K562 (cell line): ENCODE measurements around the gene PEF1. TPM values are rescaled to one million over a fixed set of nuclear protein-coding genes. Genes with fewer than 3 reads are reported as not detected.

ENCODE experiments used
- ATAC-seq: fragments of 200-7000 bp; cut with Tn5 transposase; 3 replicates; pipeline ENCODE4 v1.9.1; 2020; ENCODE audit warnings: moderate library complexity
- BruUV-seq: library from RNA; stranded (reverse); fragments of 400-500 nt; replicated peaks from 2 replicates; lab custom pipeline; 2021; lab: Mats Ljungman, UMichigan
- CTCF ChIA-PET: fragments of 300-600 bp; formaldehyde crosslinking; extraction: SDS; loops from one replicate; lab custom pipeline; 2021; ENCODE audit warnings: low intra/inter-chr PET ratio; lab: Yijun Ruan, JAX
- POLR2A ChIA-PET: fragments of 300-600, 350-650 bp; sonication (Branson Sonifier 250); formaldehyde crosslinking; extraction: SDS; loops from one replicate; lab custom pipeline; 2021; ENCODE audit warnings: antibody characterized with exemption, inconsistent platforms; lab: Yijun Ruan, JAX
- DNase-seq, 4 experiments: peaks; one replicate each; pipeline versions ENCODE4 v3.0.0 to v3.0.0-alpha.2; 2011 to 2018; ENCODE audit warnings: low spot score in 3 of 4, mixed read lengths in 3 of 4; ENCODE audit errors: extremely low read depth in 1 of 4
- FAIRE-seq: peaks from 2 replicates; lab custom pipeline; 2011; peaks lifted over from hg19 to GRCh38; lab: Jason Lieb, UNC
- H2AFZ ChIP-seq: 2 replicates; pipeline ENCODE4 v1.6.0; 2011; ENCODE audit warnings: low read depth, low read length, control low read depth, inconsistent platforms
- H3K27ac ChIP-seq: fragments of 200-600 bp; 3 replicates; pipeline ENCODE4 v1.8.0; 2011; ENCODE audit warnings: low read depth, mild to moderate bottlenecking, control low read depth, inconsistent platforms, low read length, moderate library complexity, mixed read lengths; ENCODE audit errors: extremely low read depth
- H3K27me3 ChIP-seq, 2 experiments: fragments of 300-600 bp in 1 of 2; 2 replicates in 1 of 2; 3 replicates in 1 of 2; pipeline versions ENCODE4 v1.6.0 to v1.8.0; 2011; ENCODE audit warnings: inconsistent platforms in 2 of 2, low read length in 2 of 2, mild to moderate bottlenecking in 1 of 2, mixed read lengths in 1 of 2, moderate library complexity in 1 of 2; ENCODE audit not compliant: control insufficient read depth in 2 of 2, insufficient read depth in 2 of 2
- H3K36me3 ChIP-seq: fragments of 300-600 bp; 3 replicates; pipeline ENCODE4 v1.8.0; 2011; ENCODE audit warnings: mild to moderate bottlenecking, low read length, inconsistent platforms; ENCODE audit not compliant: control insufficient read depth, insufficient read depth
- H3K4me1 ChIP-seq, 2 experiments: fragments of 200-600 bp in 1 of 2; replicated peaks in 1 of 2; 2 replicates in 1 of 2; 3 replicates in 1 of 2; pipeline versions ENCODE4 v1.5.1 to v1.8.0; 2011; ENCODE audit warnings: inconsistent platforms in 2 of 2, low read length in 2 of 2, mild to moderate bottlenecking in 1 of 2, mixed read lengths in 1 of 2, moderate library complexity in 1 of 2; ENCODE audit not compliant: control insufficient read depth in 2 of 2, insufficient read depth in 2 of 2
- H3K4me2 ChIP-seq: 2 replicates; pipeline ENCODE4 v1.6.1; 2011; ENCODE audit warnings: low read length, control low read depth, inconsistent platforms, mixed read lengths; ENCODE audit not compliant: insufficient read depth
- H3K4me3 ChIP-seq: fragments of 200-600 bp; sonication (generic), shearing (Covaris generic); 2 replicates; pipeline ENCODE4 v1.5.1; 2016; ENCODE audit warnings: control low read depth, inconsistent platforms
- H3K79me2 ChIP-seq: fragments of 200-600 bp; 3 replicates; pipeline ENCODE4 v1.8.0; 2011; ENCODE audit warnings: low read length, inconsistent platforms; ENCODE audit not compliant: control insufficient read depth, insufficient read depth
- H3K9ac ChIP-seq, 2 experiments: 2 replicates each; pipeline versions ENCODE4 v1.6.0 to v1.6.1; 2011; ENCODE audit warnings: low read depth in 2 of 2, low read length in 2 of 2, control low read depth in 1 of 2, inconsistent platforms in 1 of 2, mild to moderate bottlenecking in 1 of 2, mixed read lengths in 1 of 2; ENCODE audit not compliant: insufficient read depth in 1 of 2
- H3K9me1 ChIP-seq: one replicate; pipeline ENCODE4 v1.6.0; 2011; ENCODE audit warnings: inconsistent platforms, mild to moderate bottlenecking, low read length, moderate library complexity; ENCODE audit not compliant: control insufficient read depth, insufficient read depth
- H3K9me3 ChIP-seq: replicated peaks from 2 replicates; pipeline ENCODE4 v1.5.1; 2011; ENCODE audit warnings: low read depth, low read length, inconsistent platforms; ENCODE audit not compliant: control insufficient read depth, insufficient read depth
- H4K20me1 ChIP-seq: replicated peaks from 2 replicates; pipeline ENCODE4 v1.6.1; 2011; ENCODE audit warnings: low read length, inconsistent platforms, mixed read lengths; ENCODE audit not compliant: control insufficient read depth, insufficient read depth
- CBFA2T2 ChIP-seq: fragments of 450-650 bp; conservative IDR thresholded peaks from 2 replicates; pipeline ENCODE4 v1.6.1; 2017; ENCODE audit warnings: mild to moderate bottlenecking
- HDAC8 ChIP-seq: fragments of 450-650 bp; IDR thresholded peaks from 2 replicates; pipeline ENCODE4 v1.6.1; 2016; ENCODE audit warnings: mild to moderate bottlenecking, missing genetic modification characterization, moderate library complexity, missing compliant biosample characterization
- HEY1 ChIP-seq: fragments of 250-450 bp; sonication (Bioruptor Pico); IDR thresholded peaks from 2 replicates; pipeline ENCODE4 v1.5.0; 2020; ENCODE audit warnings: mild to moderate bottlenecking, moderate library complexity, borderline replicate concordance
- MAX ChIP-seq: sonication (generic); formaldehyde crosslinking; IDR thresholded peaks from 2 replicates; pipeline ENCODE4 v1.9.0; 2022; ENCODE audit warnings: mild to moderate bottlenecking, missing genetic modification reagents
- MXD1 ChIP-seq: fragments of 250-450 bp; sonication (Bioruptor Pico); IDR thresholded peaks from 2 replicates; pipeline ENCODE4 v1.8.0; 2021; ENCODE audit warnings: borderline replicate concordance, mild to moderate bottlenecking, moderate library complexity; ENCODE audit not compliant: poor library complexity, severe bottlenecking
- RBM25 ChIP-seq: fragments of 200-400 bp; formaldehyde crosslinking; IDR thresholded peaks from 2 replicates; pipeline ENCODE4 v1.6.1; 2018; ENCODE audit warnings: low read length, low read depth, moderate library complexity; ENCODE audit not compliant: severe bottlenecking
- SETDB1 ChIP-seq: IDR thresholded peaks from one replicate; pipeline ENCODE4 v1.6.1; 2012; ENCODE audit warnings: low read length, control low read depth, inconsistent platforms
- SIRT6 ChIP-seq: IDR thresholded peaks from one replicate; pipeline ENCODE4 v1.6.1; 2012; ENCODE audit warnings: low read depth, mild to moderate bottlenecking, control low read depth, inconsistent platforms, low read length, moderate library complexity
- TFAM ChIP-seq: fragments of 250-450 bp; sonication (Bioruptor Pico); conservative IDR thresholded peaks from 2 replicates; pipeline ENCODE4 v1.5.0; 2021; ENCODE audit warnings: mild to moderate bottlenecking, moderate library complexity
- ZBTB2 ChIP-seq: fragments of 450-650 bp; IDR thresholded peaks from 2 replicates; pipeline ENCODE4 v1.6.1; 2016; ENCODE audit warnings: antibody characterized with exemption
- ZKSCAN3 ChIP-seq: fragments of 250-450 bp; sonication (Bioruptor Pico); IDR thresholded peaks from 2 replicates; pipeline ENCODE4 v1.4.0; 2020
- ZNF584 ChIP-seq: fragments of 200-800 bp; sonication (Bioruptor generic); IDR thresholded peaks from 2 replicates; pipeline ENCODE4 v1.6.1; 2016; ENCODE audit warnings: low read depth, mild to moderate bottlenecking, missing genetic modification characterization, missing compliant biosample characterization
- ZSCAN32 ChIP-seq: fragments of 450-650 bp; formaldehyde crosslinking; IDR thresholded peaks from 2 replicates; pipeline ENCODE4 v1.4.0; 2020; ENCODE audit warnings: mild to moderate bottlenecking, moderate library complexity
- WGBS: fragments of 100-300 bp; shearing (Covaris generic); methylation state at CpG from one replicate; pipeline ENCODE4 v1.1.6; 2016; ENCODE audit warnings: low coverage, mixed read lengths; ENCODE audit not compliant: insufficient coverage; ENCODE audit errors: missing lambda C conversion rate; 5-methylcytosine and 5-hydroxymethylcytosine counted together
- in situ Hi-C: fragments of 300-500 bp; cut with MboI; formaldehyde crosslinking; loops from 4 replicates; pipeline ENCODE4 v1.15.0; 2018; ENCODE audit warnings: inconsistent platforms, mixed read lengths
- intact Hi-C: fragments of 100-400 bp; cut with micrococcal nuclease; formaldehyde crosslinking; loops from 2 replicates; pipeline ENCODE4 v1.14.2; 2022
- polyA plus RNA-seq, 8 experiments: library from polyadenylated mRNA; depleted of rRNA in 4 of 8; stranded (reverse) in 5 of 8; unstranded in 3 of 8; fragments of >200 nt; fragmentation: Nextera tagmentation in 2 of 8; fragmentation: Illumina TruSeq in 1 of 8; extraction: Ambion mirVana in 2 of 8; extraction: Trizol in 1 of 8; gene quantifications; 2 replicates each; pipeline versions ENCODE4 v1.2.1 to v1.2.3, GENCODE V29; 2011 to 2014; ENCODE audit warnings: inconsistent platforms in 1 of 8, missing spikeins in 1 of 8
- total RNA-seq, 7 experiments: library from RNA; depleted of rRNA in 6 of 7; stranded (reverse); fragments of >200 nt in 6 of 7; fragmentation: Illumina TruSeq in 2 of 7; extraction: Trizol in 2 of 7; gene quantifications; 2 replicates each; pipeline versions ENCODE4 v1.2.1 to v1.2.3, GENCODE V29; 2011 to 2021; ENCODE audit warnings: low replicate concordance in 1 of 7
- TF ChIP-seq, protein P1 (sequence below): sonication (generic); formaldehyde crosslinking; IDR thresholded peaks from 2 replicates; pipeline ENCODE4 v1.8.1; 2023; ENCODE audit warnings: mild to moderate bottlenecking, missing genetic modification reagents
- TF ChIP-seq, protein P2 (sequence below): sonication (generic); formaldehyde crosslinking; IDR thresholded peaks from 2 replicates; pipeline ENCODE4 v1.8.1; 2023; ENCODE audit warnings: mild to moderate bottlenecking, missing genetic modification reagents

PEF1 gene
- total and polyA plus RNA-seq, 9 of the 15 experiments (the other 6 are each of a cell fraction or from before 2014, with no cell fraction given) = 26.3 to 95.5 (median 61.9) TPM

DNA sequence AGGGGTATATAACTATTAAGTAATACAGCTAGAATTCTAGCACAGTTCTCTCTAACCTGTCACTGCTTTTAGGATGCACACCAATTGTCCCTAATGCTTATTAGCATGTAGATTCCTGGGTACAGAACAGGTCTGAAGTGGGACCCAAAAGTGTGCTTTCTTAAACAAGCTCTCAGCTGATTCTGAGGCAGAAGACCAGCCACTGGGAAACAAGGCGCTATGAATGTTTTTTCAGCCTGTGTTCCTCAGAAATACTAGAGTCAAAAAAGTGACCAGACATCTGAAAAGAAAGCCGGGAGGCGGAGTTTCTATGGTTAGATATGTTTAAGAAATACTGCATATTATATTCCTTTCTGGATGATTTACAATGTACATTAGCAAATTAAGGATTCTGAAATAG lies 1.8 kb downstream of the PEF1 start:
- no peaks in the 10 kb centered on the region; the same call in 2 of the 3 replicates for H3K36me3 ChIP-seq
- H3K9me3 ChIP-seq = no peaks in the 10 kb centered on the region
- H3K4me2 ChIP-seq = no peak overlapping the region
- ChIA-PET CTCF (no interaction called here), POLR2A (interaction anchor here (0.7 to 2.5 kb wide), 7 partner anchors 8 to 146 kb away, joined by 3 to 9 read pairs (median 3); no protein-coding TSS in a partner anchor)
- H3K4me3 ChIP-seq = no peak overlapping the region
- H3K79me2 ChIP-seq = peaks cover 50% of the 10 kb centered on the region
- no peak overlapping the region for H3K9ac ChIP-seq
- no peaks in the 10 kb centered on the region for H3K9me1 ChIP-seq
- WGBS = 96% methylated on average over 3 of the region's 3 CpGs
- intact Hi-C loops (loop anchor here (10.0 kb wide), 1 partner anchor 312 kb away; no protein-coding TSS in a partner anchor), in situ Hi-C loops (no loop called here)
- no peaks in the 10 kb centered on the region for H3K27me3 ChIP-seq
- H2AFZ ChIP-seq = no peak overlapping the region
- H4K20me1 ChIP-seq = no peaks in the 10 kb centered on the region; the same call in 1 of the 2 replicates
- ATAC-seq (no peak), DNase-seq (no peak), FAIRE-seq (no peak)
- H3K27ac ChIP-seq = no peak overlapping the region
- BruUV-seq = no TSS peak
- peaks cover 0 to 16% of the 10 kb centered on the region in 2 experiments; a peak in 3 of 5 replicates for H3K4me1 ChIP-seq
- no peak for TF ChIP-seq MXD1
- TF ChIP-seq SETDB1 = no peak
- TF ChIP-seq ZBTB2 = no peak
- TF ChIP-seq ZKSCAN3 (CRISPR knock-in tag) = no peak
- TF ChIP-seq ZNF584 (CRISPR knock-in tag) = no peak
- no peak for TF ChIP-seq MAX (CRISPR knock-in tag)
- TF ChIP-seq ZSCAN32 = no peak
- TF ChIP-seq, protein P1, sequence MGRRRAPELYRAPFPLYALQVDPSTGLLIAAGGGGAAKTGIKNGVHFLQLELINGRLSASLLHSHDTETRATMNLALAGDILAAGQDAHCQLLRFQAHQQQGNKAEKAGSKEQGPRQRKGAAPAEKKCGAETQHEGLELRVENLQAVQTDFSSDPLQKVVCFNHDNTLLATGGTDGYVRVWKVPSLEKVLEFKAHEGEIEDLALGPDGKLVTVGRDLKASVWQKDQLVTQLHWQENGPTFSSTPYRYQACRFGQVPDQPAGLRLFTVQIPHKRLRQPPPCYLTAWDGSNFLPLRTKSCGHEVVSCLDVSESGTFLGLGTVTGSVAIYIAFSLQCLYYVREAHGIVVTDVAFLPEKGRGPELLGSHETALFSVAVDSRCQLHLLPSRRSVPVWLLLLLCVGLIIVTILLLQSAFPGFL (CRISPR knock-in tag) = no peak
- no peak for TF ChIP-seq TFAM (CRISPR knock-in tag)
- TF ChIP-seq HDAC8 = no peak
- no peak for TF ChIP-seq RBM25
- TF ChIP-seq SIRT6 = no peak
- TF ChIP-seq, protein P2, sequence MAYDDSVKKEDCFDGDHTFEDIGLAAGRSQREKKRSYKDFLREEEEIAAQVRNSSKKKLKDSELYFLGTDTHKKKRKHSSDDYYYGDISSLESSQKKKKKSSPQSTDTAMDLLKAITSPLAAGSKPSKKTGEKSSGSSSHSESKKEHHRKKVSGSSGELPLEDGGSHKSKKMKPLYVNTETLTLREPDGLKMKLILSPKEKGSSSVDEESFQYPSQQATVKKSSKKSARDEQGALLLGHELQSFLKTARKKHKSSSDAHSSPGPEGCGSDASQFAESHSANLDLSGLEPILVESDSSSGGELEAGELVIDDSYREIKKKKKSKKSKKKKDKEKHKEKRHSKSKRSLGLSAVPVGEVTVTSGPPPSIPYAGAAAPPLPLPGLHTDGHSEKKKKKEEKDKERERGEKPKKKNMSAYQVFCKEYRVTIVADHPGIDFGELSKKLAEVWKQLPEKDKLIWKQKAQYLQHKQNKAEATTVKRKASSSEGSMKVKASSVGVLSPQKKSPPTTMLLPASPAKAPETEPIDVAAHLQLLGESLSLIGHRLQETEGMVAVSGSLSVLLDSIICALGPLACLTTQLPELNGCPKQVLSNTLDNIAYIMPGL (CRISPR knock-in tag) = no peak
- no peak for TF ChIP-seq HEY1 (CRISPR knock-in tag)
- TF ChIP-seq CBFA2T2 = no peak
